GM12875 (cell line): ENCODE measurements around the gene GPR132.

Experiments
- H3K4me3 ChIP-seq: one replicate; pipeline ENCODE4 v1.5.1; 2011; ENCODE audit warnings: low read depth, low read length, control low read depth
- TF ChIP-seq, protein P1 (sequence below): IDR thresholded peaks from 2 replicates; pipeline ENCODE4 v1.5.1; 2011; ENCODE audit warnings: low read depth, mild to moderate bottlenecking, control low read depth, inconsistent platforms, low read length, moderate library complexity, borderline replicate concordance; ENCODE audit not compliant: insufficient read depth

The GPR132 gene

DNA sequence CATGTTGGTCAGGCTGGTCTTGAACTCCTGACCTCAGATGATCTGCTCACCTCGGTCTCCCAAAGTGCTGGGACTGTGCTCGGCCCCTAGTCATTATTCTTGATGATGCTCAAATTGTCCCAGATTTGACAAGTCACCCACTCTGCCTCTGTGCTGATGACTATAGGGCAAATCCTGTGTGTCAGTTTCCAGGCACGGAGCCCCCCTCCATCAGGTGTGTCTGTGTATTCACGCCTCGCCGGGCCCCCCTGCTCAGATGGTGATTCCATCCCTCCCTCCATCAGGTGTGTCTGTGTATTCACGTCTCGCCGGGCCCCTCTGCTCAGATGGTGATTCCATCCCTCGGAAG, 4.3 kb upstream of the GPR132 start:
- H3K4me3 ChIP-seq, result peak overlapping the region; percentile 37
- TF ChIP-seq, protein P1, sequence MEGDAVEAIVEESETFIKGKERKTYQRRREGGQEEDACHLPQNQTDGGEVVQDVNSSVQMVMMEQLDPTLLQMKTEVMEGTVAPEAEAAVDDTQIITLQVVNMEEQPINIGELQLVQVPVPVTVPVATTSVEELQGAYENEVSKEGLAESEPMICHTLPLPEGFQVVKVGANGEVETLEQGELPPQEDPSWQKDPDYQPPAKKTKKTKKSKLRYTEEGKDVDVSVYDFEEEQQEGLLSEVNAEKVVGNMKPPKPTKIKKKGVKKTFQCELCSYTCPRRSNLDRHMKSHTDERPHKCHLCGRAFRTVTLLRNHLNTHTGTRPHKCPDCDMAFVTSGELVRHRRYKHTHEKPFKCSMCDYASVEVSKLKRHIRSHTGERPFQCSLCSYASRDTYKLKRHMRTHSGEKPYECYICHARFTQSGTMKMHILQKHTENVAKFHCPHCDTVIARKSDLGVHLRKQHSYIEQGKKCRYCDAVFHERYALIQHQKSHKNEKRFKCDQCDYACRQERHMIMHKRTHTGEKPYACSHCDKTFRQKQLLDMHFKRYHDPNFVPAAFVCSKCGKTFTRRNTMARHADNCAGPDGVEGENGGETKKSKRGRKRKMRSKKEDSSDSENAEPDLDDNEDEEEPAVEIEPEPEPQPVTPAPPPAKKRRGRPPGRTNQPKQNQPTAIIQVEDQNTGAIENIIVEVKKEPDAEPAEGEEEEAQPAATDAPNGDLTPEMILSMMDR, result no peak

DNA sequence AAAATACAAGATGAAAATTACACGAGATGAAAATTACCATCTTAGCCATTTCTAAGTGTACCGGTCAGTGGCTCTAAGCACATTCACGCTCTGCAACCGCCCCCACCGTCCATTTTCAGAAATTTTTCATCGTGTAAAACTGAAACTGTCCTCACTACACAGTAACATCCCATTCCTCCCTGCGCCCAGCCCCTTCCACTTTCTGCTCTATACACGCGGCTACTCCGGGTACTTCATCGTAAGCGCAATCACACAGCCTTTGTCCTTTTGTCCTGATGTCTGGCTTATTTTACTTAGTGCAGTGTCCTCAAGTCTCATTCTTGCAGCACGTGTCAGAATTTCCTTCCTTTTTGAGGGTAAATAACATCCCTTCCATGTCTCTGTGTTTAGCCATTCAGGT, 3.6 kb upstream of the GPR132 start:
- peak overlapping the region; percentile 15 for H3K4me3 ChIP-seq
- TF ChIP-seq, protein P1, result 0 out of 2 replicates have a peak, but pooled peaks have one; percentile 5

DNA sequence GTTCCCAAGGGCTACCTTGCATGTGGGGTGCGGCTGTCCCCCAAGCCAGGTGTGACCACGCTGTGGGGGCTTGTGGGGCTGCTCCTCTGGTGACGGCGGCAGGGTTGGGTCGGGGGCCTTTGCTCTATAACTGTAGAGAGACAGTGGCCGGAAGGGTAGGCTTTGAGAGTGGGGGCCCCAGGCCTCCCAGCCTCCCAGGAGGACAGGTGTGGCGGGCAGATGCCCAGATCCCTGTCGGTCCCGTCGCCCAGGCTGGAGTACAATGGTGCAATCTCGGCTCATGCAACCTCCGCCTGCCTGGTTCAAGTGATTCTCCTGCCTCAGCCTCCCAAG, 2.7 kb upstream of the GPR132 start:
- no peak overlapping the region for H3K4me3 ChIP-seq
- TF ChIP-seq, protein P1, result no peak

DNA sequence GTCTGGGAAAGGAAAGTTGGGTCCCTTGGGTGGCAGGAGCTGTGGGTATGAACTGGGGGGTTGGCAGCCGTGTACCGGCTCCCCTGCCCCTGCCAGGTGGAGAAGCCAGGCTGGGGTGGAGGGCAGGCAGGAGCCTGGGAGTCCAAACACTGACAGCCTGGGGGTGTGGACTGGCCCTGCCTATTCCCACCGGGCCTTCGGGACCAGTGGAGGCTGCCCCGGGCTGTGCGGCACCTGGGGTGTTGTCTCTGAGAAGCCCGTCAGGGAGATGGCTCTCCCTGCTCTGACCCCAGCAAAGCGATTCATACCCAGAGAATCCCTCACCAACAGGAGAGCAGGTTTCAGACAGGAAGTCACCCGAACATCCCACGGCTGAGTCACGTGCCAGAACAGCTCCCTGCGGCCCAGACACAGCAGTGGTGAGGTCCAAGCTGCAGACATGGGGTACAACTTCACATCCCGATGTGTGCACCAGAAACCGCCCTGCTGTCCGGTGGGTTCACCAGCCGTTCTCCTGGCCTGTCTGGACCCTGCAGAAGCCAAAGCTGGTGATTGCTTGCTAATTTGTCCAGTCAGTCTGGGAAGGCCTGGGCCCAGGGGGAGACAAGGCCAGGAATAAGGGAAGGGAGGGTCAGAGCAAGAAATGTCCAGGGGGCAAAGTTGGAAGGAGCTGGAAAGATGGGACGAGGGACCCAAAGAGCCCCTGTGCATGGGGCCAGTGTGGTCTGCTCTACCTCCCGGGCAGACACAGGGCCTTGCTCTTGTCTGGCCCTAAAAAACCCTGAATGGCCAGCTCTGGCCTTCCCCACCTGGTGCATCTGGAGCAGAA, 2.1 kb upstream of the GPR132 start:
- TF ChIP-seq, protein P1, result no peak

DNA sequence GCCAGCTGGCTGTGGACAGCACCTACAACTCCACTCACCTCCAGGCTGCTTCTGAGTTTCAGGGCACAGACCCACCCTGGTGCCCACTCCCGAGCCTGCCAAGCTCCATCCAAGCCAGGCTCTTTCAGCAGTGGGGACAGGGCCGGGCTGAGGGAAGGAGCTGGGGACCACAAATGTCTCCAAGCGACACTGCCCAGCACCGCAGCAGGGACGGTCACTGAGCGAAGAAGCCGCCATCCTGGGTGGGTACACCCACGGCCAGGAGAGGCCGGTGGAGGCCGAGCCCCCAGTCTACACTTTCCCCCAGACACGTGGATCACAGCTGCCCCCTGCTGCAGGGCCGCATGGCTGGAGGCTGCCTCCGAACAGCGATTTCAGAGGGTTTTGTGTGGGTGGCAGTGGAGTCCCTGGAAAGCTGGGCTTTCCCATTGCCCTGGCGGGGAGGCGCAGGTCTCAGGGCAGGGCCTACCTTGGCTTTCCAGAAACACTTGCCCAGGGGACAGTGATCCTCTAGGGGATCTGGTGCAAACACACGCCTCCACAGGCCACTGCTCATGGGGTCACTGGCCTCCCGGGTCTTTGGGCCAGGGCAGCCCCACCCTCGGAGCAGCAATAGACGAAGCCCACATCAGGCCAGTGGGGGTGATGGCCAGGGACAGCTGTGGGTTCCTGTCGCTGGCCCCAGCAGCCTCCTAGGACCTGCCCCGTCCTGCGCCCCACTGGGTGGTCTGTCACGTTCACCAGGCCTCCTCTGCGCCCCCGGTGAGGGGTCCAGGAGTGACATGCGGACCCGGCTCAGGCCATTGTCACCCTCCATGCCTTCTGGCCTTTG, 1.2 kb upstream of the GPR132 start:
- TF ChIP-seq, protein P1, result peak; percentile 24; the same call in 1 of the 2 replicates
- peak overlapping the region; percentile 68 for H3K4me3 ChIP-seq

More for the DNA sequence above, 2.1 kb upstream of the GPR132 start:
- peak overlapping the region; percentile 24 for H3K4me3 ChIP-seq

DNA sequence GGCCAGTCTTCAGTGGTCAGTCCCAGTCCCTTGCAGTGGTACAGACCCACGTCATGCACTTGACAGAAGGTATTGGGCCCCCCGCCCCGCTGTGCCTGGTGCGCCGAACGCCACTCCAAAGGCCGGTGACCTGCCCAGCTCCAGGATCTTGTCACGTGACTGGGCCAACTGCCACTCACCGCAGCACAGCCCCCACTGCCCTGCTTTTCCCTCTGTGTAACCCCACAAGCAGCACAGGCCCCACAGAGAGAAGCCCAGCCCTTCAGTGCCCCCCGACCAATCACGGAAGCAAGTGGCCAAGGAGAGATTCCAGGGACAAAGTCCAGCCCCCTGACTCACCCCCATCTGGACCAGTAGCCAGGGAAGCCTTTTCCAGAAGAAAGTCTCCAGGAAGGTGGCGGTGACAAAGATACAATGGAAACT, 498 bp downstream of the GPR132 start:
- peak overlapping the region; percentile 68 for H3K4me3 ChIP-seq
- TF ChIP-seq, protein P1, result no peak
